Stimulated activated CD8-positive, alpha-beta memory T cell treated with anti-CD3 and anti-CD28 coated beads, Interleukin-7, amount 100 ng/mL, for 1 hour (primary cell): ENCODE results near the gene PISD.

Experiments
- DNase-seq, 2 donors: peaks; one replicate each; pipeline ENCODE4 v3.0.0-alpha.2; 2020; ENCODE audit warnings: low read depth in 2 of 2

The PISD gene

GRCh38 chr22:31574055-31574670 lies 87.9 kb downstream of the PISD start:
- no peak for DNase-seq

DNA sequence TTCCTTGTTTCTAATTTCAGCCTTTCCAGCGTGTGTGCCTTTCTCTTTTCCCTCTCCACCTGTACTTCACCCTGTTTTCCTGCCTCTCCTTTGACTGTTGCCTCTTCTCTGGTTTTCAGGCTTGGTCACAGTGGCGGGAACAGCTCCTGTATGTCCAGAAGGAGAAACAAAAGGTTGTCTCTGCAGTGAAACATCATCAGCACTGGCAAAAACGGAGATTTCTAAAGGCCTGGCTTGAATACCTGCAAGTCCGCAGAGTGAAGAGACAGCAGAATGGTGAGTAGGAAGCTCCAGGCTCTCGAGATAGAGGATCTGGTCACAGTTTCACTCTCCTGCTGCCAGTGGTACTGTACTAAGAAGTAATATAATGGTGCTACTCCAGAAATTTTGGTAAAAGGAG lies 89.1 kb downstream of the PISD start:
- DNase-seq, result no peak

GRCh38 chr22:31569126-31569525 lies 92.9 kb downstream of the PISD start:
- DNase-seq, result no peak
